Measurements from ENCODE around the gene MUS81.

- peak; percentile 40; the same call in 1 of the 2 replicates for TF ChIP-seq MXI1 (IDR thresholded peaks at IDR 0.05; ENCODE audit: borderline replicate concordance, low read depth, low read length)
- no peak for TF ChIP-seq POLR2A (IDR thresholded peaks at IDR 0.05; ENCODE audit: low read depth, low read length)
- no peak for TF ChIP-seq CTCF (conservative IDR thresholded peaks at IDR 0.05; ENCODE audit: low read depth, low read length)
- TF ChIP-seq BHLHE40 (IDR thresholded peaks at IDR 0.05; ENCODE audit: low read depth, low read length): peak; percentile 60
Measured at GRCh38 chr11:65833297-65834030, 26.8 kb upstream of the MUS81 start, which contains the start of gene SNX32.

All from IMR-90 (cell line).